Activated T-cell treated with anti-CD3 and anti-CD28 coated beads, Interleukin-2, amount 50 U/mL, for 72 hours (primary cell): Measurements from ENCODE around the gene SERPINE1. TPM values are rescaled to one million over a fixed set of nuclear protein-coding genes. Genes with fewer than 3 reads are reported as not detected.

ENCODE experiments used
- ATAC-seq, 2 donors: fragments of 150-1000 bp; cut with Tn5 transposase; replicated peaks in 1 of 2; 2 replicates each; pipeline ENCODE4 v1.10.0; 2021; ENCODE audit warnings: moderate library complexity in 2 of 2, mild to moderate bottlenecking in 1 of 2
- DNase-seq, 2 donors: peaks; one replicate each; pipeline ENCODE4 v3.0.0; 2021 to 2022; ENCODE audit warnings: mixed read lengths in 1 of 2
- H3K27ac Mint-ChIP-seq: one replicate; pipeline ENCODE4 v1.8.0; 2022; ENCODE audit warnings: mild to moderate bottlenecking, moderate library complexity, mixed read lengths
- H3K27me3 Mint-ChIP-seq: one replicate; pipeline ENCODE4 v1.8.0; 2022; ENCODE audit warnings: low read depth, mixed read lengths
- H3K36me3 Mint-ChIP-seq, 2 donors: one replicate each; pipeline ENCODE4 v1.8.0; 2022; ENCODE audit warnings: mixed read lengths in 2 of 2, mild to moderate bottlenecking in 1 of 2; ENCODE audit not compliant: insufficient read depth in 2 of 2
- H3K4me1 Mint-ChIP-seq: one replicate; pipeline ENCODE4 v1.8.0; 2022; ENCODE audit warnings: low read depth, mixed read lengths
- H3K4me3 Mint-ChIP-seq, 2 donors: one replicate each; pipeline ENCODE4 v1.8.0; 2022; ENCODE audit warnings: mild to moderate bottlenecking in 2 of 2, mixed read lengths in 2 of 2, moderate library complexity in 2 of 2
- H3K9me3 Mint-ChIP-seq, 2 donors: one replicate each; pipeline ENCODE4 v1.8.0; 2022; ENCODE audit warnings: mixed read lengths in 2 of 2
- total RNA-seq, 2 donors: library from RNA; stranded (reverse); gene quantifications; one replicate each; pipeline ENCODE4 v1.2.3, GENCODE V29; 2022

The SERPINE1 gene
- total RNA-seq, 2 donors from 2014 or later = 0.14 TPM; not detected in 1

DNA sequence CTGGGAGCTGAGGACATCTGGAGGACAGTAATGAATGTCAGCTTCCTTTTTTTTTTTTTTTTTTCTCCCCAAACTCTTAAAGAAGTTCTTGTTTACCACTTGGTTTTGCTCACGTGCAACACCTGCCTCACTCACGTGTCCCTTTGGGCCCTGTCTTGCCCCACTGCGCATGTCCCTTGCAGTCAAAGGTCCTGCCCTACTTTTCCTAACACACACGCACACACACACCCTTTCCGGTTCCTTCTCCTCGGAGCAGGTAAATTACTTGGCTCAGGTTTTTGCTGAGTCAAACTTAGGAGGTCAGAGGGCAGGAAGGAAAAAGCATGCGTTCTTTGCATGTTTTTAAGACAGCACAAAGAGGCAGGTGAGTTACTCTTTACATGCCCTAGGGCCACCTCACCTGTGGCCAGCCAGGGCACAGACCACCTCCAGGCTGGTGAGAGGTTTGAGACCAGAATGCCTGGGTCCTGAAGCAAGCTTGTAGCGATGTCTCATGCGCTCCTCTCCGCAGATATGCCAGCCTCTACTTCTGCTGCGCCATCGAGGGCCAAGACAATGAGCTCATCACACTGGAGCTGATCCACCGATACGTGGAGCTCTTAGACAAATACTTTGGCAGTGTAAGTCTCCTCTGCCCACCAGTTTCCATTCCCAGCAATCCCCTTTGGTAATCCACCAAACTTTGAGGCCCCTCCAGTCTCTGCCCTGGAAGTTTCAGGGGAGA, 30.1 kb downstream of the SERPINE1 start:
- no peak overlapping the region for H3K4me3 Mint-ChIP-seq
- peaks cover 19% of the 10 kb centered on the region for H3K4me1 Mint-ChIP-seq
- no peaks in the 10 kb centered on the region for H3K27me3 Mint-ChIP-seq
- H3K9me3 Mint-ChIP-seq = no peaks in the 10 kb centered on the region
- DNase-seq (no peak), ATAC-seq (no peak)
- no peaks in the 10 kb centered on the region for H3K36me3 Mint-ChIP-seq
- no peak overlapping the region for H3K27ac Mint-ChIP-seq

DNA sequence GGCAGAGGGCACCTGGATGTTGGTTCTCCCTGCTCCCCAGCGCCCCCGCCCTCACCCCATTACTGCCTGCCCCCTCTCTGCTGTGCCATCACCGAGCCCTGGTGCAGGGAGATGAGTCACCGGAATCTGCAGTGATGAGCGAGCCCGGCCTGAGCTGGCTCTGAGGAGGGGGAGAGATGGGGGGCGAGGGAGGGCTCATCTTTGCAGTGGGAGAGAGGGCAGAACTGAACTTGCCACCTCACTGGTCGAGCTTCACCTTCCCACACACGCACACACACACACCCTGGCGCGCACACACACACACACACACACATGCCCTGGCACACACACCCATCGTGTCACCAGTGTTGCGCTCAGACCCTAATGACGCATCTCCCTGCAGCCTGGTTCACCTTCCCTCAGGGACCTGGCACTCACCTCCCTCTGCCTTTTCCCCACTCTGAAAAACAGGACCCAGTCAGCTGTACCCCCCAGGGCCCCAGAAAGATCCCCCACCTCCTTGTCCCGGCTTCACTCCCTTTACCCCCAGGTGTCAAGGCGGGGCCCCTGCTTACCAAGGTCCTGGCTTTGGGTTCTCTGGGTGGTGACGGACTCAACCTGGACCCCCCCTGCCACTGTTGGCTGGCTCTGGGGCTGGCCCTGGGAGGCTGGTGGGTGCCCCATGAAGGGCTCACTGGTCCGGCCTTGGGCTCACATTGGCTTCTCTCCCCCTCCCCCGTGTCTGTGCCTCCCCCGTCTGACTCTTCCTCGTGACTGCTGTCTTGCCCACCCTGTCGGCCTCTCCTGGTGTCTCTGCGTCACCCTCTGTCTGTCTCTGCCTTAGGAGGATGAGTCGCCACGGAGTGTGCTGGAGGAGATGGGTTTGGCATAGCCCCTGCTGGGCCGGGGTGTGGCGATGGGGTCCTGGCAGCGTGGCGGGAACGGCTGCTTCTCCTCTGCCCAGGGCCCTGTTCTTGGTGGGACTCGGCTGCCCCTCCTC, 33.1 kb downstream of the SERPINE1 start:
- Mint-ChIP-seq H3K27ac (no peak overlapping the region), H3K27me3 (peaks cover 12% of the 10 kb centered on the region), H3K9me3 (no peaks in the 10 kb centered on the region), H3K36me3 (no peaks in the 10 kb centered on the region), H3K4me3 (no peak overlapping the region), H3K4me1 (peaks cover 27% of the 10 kb centered on the region)
- DNase-seq = no peak
- ATAC-seq = no peak

DNA sequence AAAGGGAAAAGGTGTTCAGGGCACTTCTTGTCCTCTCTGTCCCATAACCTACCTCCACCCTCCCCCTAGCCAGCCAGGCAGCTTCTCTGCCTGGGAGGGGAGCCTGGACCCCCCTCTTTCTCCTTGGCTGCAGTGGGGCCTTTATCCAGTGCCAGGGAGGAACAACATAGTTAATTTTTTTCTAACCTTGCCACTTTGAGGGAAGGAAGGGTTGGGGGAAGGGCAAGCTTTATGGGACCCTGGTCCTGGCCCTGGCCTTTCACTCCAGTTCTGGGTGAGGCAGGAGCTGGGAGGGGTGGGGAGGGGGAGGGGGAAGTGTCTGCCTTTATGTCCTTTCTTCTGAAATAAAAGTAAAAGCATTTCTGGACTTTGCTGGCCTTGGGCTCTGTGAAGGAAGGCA, 34.0 kb downstream of the SERPINE1 start:
- Mint-ChIP-seq H3K36me3 (peaks cover 2% of the 10 kb centered on the region in 2 donors), H3K4me3 (no peak overlapping the region), H3K4me1 (peaks cover 28% of the 10 kb centered on the region), H3K27me3 (peaks cover 21% of the 10 kb centered on the region), H3K27ac (no peak overlapping the region), H3K9me3 (no peaks in the 10 kb centered on the region)
- no peak for ATAC-seq
- no peak for DNase-seq

DNA sequence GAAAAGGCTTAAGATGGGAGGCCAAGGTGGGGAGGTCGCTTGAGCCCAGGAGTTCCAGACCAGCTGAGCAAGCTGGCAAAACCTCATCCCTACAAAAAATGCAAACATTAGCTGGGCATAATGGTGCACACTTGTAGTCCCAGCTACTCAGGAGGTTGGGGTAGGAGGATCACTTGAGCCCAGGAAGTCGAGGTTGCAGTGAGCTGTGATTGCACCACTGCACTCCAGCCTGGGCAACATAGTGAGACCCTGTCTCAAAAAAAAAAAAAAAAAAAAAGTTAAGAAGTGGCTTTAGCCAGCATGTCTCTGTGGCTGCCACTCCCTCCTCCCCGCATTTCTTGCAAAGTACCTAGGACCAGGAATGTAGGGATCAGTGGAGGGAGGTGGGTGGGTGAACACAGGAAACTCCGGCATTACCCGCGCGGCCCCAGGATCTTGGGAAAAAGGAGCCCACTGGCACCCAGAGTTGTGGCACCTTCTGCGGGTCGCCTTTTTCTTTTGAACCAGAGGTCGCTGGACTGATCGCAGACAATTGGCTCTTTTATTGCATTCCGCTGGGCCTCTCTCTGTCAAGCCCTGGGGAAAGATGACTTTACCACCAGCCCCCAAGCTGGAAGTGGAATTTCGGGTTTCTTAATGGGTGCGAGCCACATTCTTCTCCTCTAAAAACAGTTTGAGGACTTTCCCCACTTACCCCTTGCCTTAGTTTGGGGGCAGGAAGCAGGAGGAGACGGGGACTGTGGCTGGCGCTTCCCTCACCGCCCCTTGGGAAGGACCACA, 35.0 kb downstream of the SERPINE1 start:
- peak overlapping the region; percentile 78 to 87 for H3K4me3 Mint-ChIP-seq
- H3K4me1 Mint-ChIP-seq = peaks cover 37% of the 10 kb centered on the region
- no peaks in the 10 kb centered on the region for H3K9me3 Mint-ChIP-seq
- peak overlapping the region; percentile 73 for H3K27ac Mint-ChIP-seq
- ATAC-seq (no peak), DNase-seq (no peak)
- peaks cover 2% of the 10 kb centered on the region in 2 donors for H3K36me3 Mint-ChIP-seq
- H3K27me3 Mint-ChIP-seq = peaks cover 31% of the 10 kb centered on the region

GRCh38 chr7:101162551-101163278, 35.8 kb downstream of the SERPINE1 start:
- Mint-ChIP-seq H3K9me3 (no peaks in the 10 kb centered on the region), H3K36me3 (peaks cover 2% of the 10 kb centered on the region in 2 donors), H3K27ac (peak overlapping the region; percentile 73), H3K4me1 (peaks cover 46% of the 10 kb centered on the region), H3K27me3 (peaks cover 39% of the 10 kb centered on the region), H3K4me3 (peak overlapping the region; percentile 78 to 87)
- DNase-seq = no peak
- ATAC-seq = no peak

- no peak for DNase-seq
- H3K27me3 Mint-ChIP-seq = peaks cover 47% of the 10 kb centered on the region
- H3K4me3 Mint-ChIP-seq = peak overlapping the region; percentile 76 to 99
- H3K9me3 Mint-ChIP-seq = no peaks in the 10 kb centered on the region
- peaks cover 2% of the 10 kb centered on the region in 2 donors for H3K36me3 Mint-ChIP-seq
- ATAC-seq = no peak
- peak overlapping the region; percentile 48 for H3K27ac Mint-ChIP-seq
- H3K4me1 Mint-ChIP-seq = peaks cover 49% of the 10 kb centered on the region
These were observed 36.6 kb downstream of the SERPINE1 start for GRCh38 chr7:101163279-101164070.

DNA sequence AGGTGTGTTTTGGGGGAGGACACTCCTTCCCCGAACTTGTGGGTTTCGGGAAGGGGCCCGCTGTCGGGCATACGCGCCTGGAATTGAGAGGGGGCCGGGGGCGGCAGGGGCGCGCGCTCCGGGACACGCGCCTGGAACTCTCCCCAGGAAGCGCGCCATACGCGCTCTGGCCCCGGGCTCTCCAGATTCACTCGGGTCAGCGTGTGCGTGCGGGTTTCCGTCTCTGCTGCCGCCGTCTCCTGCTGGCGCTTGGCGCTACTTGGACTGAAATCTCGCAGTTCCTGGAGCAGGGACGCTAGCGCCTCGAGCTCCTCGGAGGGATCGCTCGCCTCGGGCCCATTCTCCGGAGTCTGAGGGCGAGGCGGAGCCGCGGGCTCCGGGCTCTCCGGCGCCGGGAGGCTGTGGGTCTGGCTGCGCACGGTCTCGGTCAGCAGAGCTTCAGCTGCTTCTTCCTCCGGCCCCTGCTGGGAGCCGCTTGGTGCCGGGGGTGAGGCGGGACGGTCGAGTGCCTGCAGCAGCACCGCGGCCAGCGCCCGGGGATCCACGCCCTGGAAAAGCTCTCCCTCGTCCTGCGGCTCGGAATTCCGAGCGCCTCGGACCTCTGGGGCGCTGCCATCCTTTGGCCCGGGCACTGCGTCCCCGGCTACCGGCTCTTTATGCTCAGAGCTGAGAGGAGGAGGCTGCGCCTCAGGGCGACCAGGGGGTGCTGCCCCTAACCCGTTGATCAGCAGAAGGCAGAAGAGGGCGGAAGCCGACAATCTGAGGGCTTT, 37.4 kb downstream of the SERPINE1 start:
- H3K4me3 Mint-ChIP-seq = peak overlapping the region; percentile 85 to 99
- H3K4me1 Mint-ChIP-seq = peaks cover 57% of the 10 kb centered on the region
- H3K9me3 Mint-ChIP-seq = no peaks in the 10 kb centered on the region
- H3K36me3 Mint-ChIP-seq = peaks cover 2% of the 10 kb centered on the region in 2 donors
- DNase-seq = no peak
- no peak for ATAC-seq
- no peak overlapping the region for H3K27ac Mint-ChIP-seq
- peaks cover 54% of the 10 kb centered on the region for H3K27me3 Mint-ChIP-seq

DNA sequence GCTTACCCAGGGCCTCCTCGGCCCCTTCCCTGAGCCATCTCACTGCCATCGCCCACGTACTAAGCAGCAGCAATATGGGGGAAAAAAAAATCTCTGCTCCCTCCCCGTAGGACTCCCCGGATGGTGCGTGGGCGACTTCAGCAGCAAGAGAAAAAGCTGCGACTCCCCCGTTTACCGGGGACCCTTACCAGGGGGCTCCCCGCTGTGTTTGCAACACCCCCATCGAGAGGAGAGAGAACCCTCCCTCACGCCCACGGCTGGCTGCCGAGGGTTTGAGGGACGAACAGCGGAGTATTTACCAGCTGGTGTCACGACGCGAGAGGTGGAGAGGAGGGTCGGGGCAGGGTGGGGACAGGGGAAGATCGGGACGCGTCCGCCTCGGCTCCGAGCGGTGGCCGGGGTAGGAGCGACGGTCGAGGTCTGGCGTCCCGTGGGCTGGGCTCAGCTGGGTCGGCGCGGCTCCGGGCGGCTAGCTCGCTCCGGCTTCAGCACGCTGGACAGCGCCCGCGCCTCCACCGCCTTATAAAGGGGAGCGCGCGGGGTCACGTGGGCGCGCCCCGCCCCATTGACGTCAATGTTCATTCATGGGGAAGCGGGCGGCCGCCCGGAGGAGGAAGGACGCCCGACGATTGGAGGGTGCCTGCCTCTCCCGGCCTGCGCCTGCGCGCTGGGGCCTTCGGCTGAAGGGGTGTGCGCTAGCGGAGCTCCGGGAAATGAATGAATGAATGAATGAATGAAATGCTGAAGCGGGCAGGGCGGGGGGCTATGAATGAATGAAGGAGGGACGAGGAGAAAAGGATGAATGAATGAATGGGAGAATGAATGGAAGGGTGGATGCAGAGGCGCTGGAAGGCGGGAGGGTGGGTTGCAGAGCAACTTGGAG, 38.4 kb downstream of the SERPINE1 start, which contains the start of gene VGF:
Gene VGF (minus strand): TSS at position 495 of the 883 bp plus-strand sequence. CDS start 726 bp downstream, outside the sequence.
- peak; percentile 95 to 96 for DNase-seq
- peak; percentile 86 to 88 for ATAC-seq
- H3K27ac Mint-ChIP-seq = no peak within 1 kb of the TSS
- H3K9me3 Mint-ChIP-seq = no peaks in the 10 kb centered on the region
- H3K4me3 Mint-ChIP-seq = peak within 1 kb of the TSS; percentile 85 to 99
- H3K27me3 Mint-ChIP-seq = peaks cover 65% of the 10 kb centered on the region
- peaks cover 2% of the 10 kb centered on the region in 2 donors for H3K36me3 Mint-ChIP-seq
- peaks cover 67% of the 10 kb centered on the region for H3K4me1 Mint-ChIP-seq

DNA sequence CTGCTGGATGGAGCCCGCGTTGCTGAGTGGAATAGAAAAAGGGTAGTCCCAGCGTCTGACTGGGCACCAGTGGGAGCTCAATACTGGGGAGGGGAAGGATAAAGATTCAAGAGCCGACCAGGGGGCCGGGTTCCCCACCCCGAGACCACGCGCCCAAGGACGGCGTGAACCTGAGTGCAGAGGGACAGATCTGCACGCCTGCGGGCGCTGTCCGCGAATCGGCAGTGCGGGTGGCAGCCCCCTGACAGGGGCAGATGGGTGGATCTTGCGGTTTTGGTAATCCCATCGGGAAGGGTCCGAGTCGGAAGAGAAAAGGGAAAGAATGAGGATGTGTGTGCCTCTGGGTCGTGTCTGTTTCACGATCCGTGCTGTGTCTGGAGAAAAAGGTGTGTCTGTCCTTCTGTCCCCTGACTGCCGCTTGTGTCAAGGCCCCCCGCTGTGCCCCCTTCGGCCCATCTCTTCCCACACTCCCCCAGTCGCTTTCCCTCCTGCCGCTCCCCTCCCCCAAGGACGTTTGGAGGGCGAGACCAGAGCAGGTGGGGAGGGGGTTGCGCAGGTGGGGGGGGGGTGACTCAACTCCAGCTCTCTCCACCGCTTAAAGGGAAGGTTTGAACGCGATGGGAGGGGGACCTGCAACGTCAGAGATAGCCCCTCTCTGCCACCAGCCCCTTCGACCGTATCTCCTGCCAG, 39.2 kb downstream of the SERPINE1 start:
- Mint-ChIP-seq H3K36me3 (peaks cover 2% of the 10 kb centered on the region in 2 donors), H3K4me3 (peak overlapping the region; percentile 85 to 99), H3K4me1 (peaks cover 75% of the 10 kb centered on the region), H3K27ac (no peak overlapping the region), H3K27me3 (peaks cover 73% of the 10 kb centered on the region), H3K9me3 (no peaks in the 10 kb centered on the region)
- DNase-seq (no peak), ATAC-seq (peak; percentile 1 to 2)

DNA sequence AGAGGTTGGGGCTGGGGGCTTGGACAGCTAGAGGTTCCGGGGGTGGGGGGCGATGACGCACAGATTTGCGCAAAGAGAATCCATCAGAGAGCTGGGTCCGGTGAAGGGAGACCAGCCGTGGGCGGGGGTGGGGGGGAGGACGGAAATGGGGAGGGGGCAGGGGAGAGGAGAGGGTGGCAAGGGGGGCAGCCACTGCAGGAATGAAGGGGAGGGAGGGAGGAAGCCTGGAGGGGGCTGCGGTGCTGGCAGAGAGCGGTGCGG, 39.7 kb downstream of the SERPINE1 start:
- Mint-ChIP-seq H3K4me1 (peaks cover 80% of the 10 kb centered on the region), H3K4me3 (peak overlapping the region; percentile 39 to 99), H3K36me3 (peaks cover 2% of the 10 kb centered on the region in 2 donors), H3K9me3 (no peaks in the 10 kb centered on the region), H3K27me3 (peaks cover 78% of the 10 kb centered on the region), H3K27ac (no peak overlapping the region)
- DNase-seq (no peak), ATAC-seq (no peak)
